ENCODE measurements around the gene ZNF862. TPM values are rescaled to one million over a fixed set of nuclear protein-coding genes. Genes with fewer than 3 reads are reported as not detected.

Gene ZNF862
- total and polyA plus RNA-seq, 2 of the 13 experiments (the other 11 are each of a cell fraction or from before 2014, with no cell fraction given), result 0.89 to 2.0 TPM

- TF ChIP-seq GABPB1 (CRISPR knock-in tag; IDR thresholded peaks at IDR 0.05) (no peak), DZIP1 (CRISPR knock-in tag; IDR thresholded peaks at IDR 0.05) (no peak), ZBTB42 (CRISPR knock-in tag; IDR thresholded peaks at IDR 0.05) (no peak), ZNF639 (CRISPR knock-in tag; conservative IDR thresholded peaks at IDR 0.05) (no peak), RBM39 (IDR thresholded peaks at IDR 0.05; ENCODE audit: low read depth, low read length, poor library complexity, severe bottlenecking) (no peak), ZNF263 (CRISPR knock-in tag; IDR thresholded peaks at IDR 0.05) (no peak), PCBP1 (IDR thresholded peaks at IDR 0.05; ENCODE audit: borderline replicate concordance, low read depth, low read length) (no peak)
These were observed 26.2 kb upstream of the ZNF862 start (continued) for GRCh38 chr7:149811831-149812490.
